CD4-positive, alpha-beta memory T cell (primary cell): ENCODE measurements around the gene MUC2. TPM values are rescaled to one million over a fixed set of nuclear protein-coding genes. Genes with fewer than 3 reads are reported as not detected.

Experiments
- CTCF ChIA-PET: fragments of 350-600 bp; sonication (Branson Sonifier 250); formaldehyde crosslinking; loops from one replicate; lab custom pipeline; 2021; ENCODE audit warnings: inconsistent platforms; ENCODE audit not compliant: partially characterized antibody; lab: Charles Lee
- POLR2A ChIA-PET: fragments of 350-600 bp; sonication (Branson Sonifier 250); formaldehyde crosslinking; loops from one replicate; lab custom pipeline; 2021; ENCODE audit not compliant: partially characterized antibody; lab: Charles Lee
- DNase-seq, 5 donors: peaks; one replicate each; pipeline versions ENCODE4 v3.0.0 to v3.0.0-alpha.2; 2020 to 2022; ENCODE audit warnings: mixed read lengths in 1 of 5
- H3K27ac ChIP-seq: one replicate; pipeline ENCODE4 v1.7.0; 2013; ENCODE audit warnings: low read depth, low read length
- H3K27me3 ChIP-seq: 2 replicates; pipeline ENCODE4 v1.7.0; 2013; ENCODE audit warnings: mild to moderate bottlenecking, low read length, moderate library complexity; ENCODE audit not compliant: insufficient read depth
- H3K36me3 ChIP-seq: 2 replicates; pipeline ENCODE4 v1.7.0; 2013; ENCODE audit warnings: mild to moderate bottlenecking, low read length, moderate library complexity; ENCODE audit not compliant: insufficient read depth
- H3K4me1 ChIP-seq: 2 replicates; pipeline ENCODE4 v1.7.0; 2013; ENCODE audit warnings: mild to moderate bottlenecking, low read length, moderate library complexity; ENCODE audit not compliant: insufficient read depth
- H3K4me3 ChIP-seq, 2 donors: one replicate each; pipeline ENCODE4 v1.7.0; 2013; ENCODE audit warnings: low read length in 2 of 2, mild to moderate bottlenecking in 1 of 2
- H3K9me3 ChIP-seq, 2 donors: one replicate each; pipeline ENCODE4 v1.7.0; 2013; ENCODE audit warnings: low read length in 2 of 2, control low read depth in 1 of 2; ENCODE audit not compliant: control insufficient read depth in 1 of 2
- H3K27ac Mint-ChIP-seq, 7 donors: one replicate each; pipeline ENCODE4 v1.8.0; 2020 to 2021; ENCODE audit warnings: mixed read lengths in 7 of 7, mild to moderate bottlenecking in 6 of 7, inconsistent platforms in 3 of 7, moderate library complexity in 3 of 7
- H3K27me3 Mint-ChIP-seq, 2 donors: one replicate each; pipeline ENCODE4 v1.8.0; 2020 to 2021; ENCODE audit warnings: mixed read lengths in 2 of 2
- H3K36me3 Mint-ChIP-seq, 2 donors: one replicate each; pipeline ENCODE4 v1.8.0; 2020 to 2021; ENCODE audit warnings: mixed read lengths in 2 of 2, inconsistent platforms in 1 of 2, mild to moderate bottlenecking in 1 of 2
- H3K4me1 Mint-ChIP-seq, 4 donors: one replicate each; pipeline ENCODE4 v1.8.0; 2020 to 2021; ENCODE audit warnings: mixed read lengths in 4 of 4, mild to moderate bottlenecking in 1 of 4
- H3K4me3 Mint-ChIP-seq, 8 donors: one replicate each; pipeline ENCODE4 v1.8.0; 2020 to 2021; ENCODE audit warnings: mixed read lengths in 8 of 8, mild to moderate bottlenecking in 7 of 8, moderate library complexity in 6 of 8, inconsistent platforms in 3 of 8
- H3K9me3 Mint-ChIP-seq, 8 donors: one replicate each; pipeline ENCODE4 v1.8.0; 2020 to 2021; ENCODE audit warnings: mixed read lengths in 8 of 8, mild to moderate bottlenecking in 5 of 8, inconsistent platforms in 3 of 8, moderate library complexity in 1 of 8
- intact Hi-C: fragments of 100-400 bp; cut with micrococcal nuclease; formaldehyde crosslinking; loops from one replicate; pipeline ENCODE4 v1.15.1; 2023
- polyA plus RNA-seq, 2 donors: library from polyadenylated mRNA; unstranded; fragments of 300-500 nt; fragmentation: Illumina TruSeq; gene quantifications; one replicate each; pipeline ENCODE4 v1.2.3, GENCODE V29; 2021
- total RNA-seq, 2 experiments: library from RNA; stranded (reverse); gene quantifications; one replicate each; pipeline ENCODE4 v1.2.3, GENCODE V29; 2021

MUC2 gene
- total and polyA plus RNA-seq, 4 experiments from 2014 or later = not detected

DNA sequence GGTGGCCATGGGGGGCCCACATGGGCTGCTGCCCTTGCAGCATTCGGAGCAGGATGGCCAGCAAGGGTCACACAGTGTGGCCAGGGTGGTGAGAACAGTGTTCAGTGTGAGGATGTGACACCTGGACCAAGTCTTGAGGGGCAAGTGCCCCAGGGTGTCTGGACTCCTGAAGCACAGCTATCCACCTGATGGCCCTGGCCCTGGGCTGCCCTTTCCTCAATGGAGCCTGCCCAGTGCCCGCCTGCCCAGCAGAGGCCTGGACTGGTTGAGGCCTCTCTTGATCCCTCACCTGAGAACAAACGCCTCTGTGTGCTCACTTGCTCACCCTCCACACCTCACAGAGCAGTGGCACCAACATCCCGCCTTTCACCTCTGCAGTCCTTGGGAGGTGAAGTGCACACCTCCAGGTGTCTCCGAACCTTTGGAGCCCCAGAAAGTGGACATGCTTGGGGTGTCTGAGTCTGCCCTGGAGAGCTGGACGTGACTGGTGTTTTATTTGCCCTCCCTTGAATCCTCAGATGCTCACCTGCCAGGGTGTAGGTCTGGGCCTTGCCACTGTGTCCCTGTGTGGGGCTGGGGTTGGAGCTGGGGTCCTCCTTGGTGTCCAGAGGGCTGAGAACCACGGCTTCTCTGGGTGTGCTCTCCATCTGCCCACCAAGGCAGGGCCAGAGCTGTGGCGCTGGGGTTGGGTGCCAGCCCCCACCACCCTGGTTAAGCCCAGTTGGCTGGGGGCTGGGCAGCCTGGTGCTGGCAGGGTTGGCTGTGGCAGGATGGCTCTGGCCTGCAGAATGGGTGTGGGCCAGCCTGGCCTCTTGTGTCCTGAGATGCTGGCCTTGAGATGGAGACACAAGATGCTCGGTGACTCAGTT is 3.8 kb upstream of the MUC2 start:
- POLR2A ChIA-PET = no interaction called here
- H3K27me3 ChIP-seq = no peaks in the 10 kb centered on the region
- no peak for DNase-seq
- CTCF ChIA-PET = no interaction called here
- H3K4me1 Mint-ChIP-seq = no peaks in the 10 kb centered on the region
- H3K36me3 ChIP-seq = no peaks in the 10 kb centered on the region
- no peaks in the 10 kb centered on the region for H3K36me3 Mint-ChIP-seq
- H3K27ac ChIP-seq = no peak overlapping the region
- H3K9me3 Mint-ChIP-seq = peaks cover 0 to 3% (median 0%) of the 10 kb centered on the region in 8 donors
- H3K9me3 ChIP-seq = no peaks in the 10 kb centered on the region
- no peak overlapping the region for H3K4me3 Mint-ChIP-seq
- H3K27ac Mint-ChIP-seq = no peak overlapping the region
- no peak overlapping the region for H3K4me3 ChIP-seq
- H3K27me3 Mint-ChIP-seq = peaks cover 3 to 5% of the 10 kb centered on the region in 2 donors
- H3K4me1 ChIP-seq = no peaks in the 10 kb centered on the region
- intact Hi-C loops = no loop called here

- Histone ChIP-seq H3K9me3 (no peaks in the 10 kb centered on the region), H3K36me3 (no peaks in the 10 kb centered on the region), H3K27ac (no peak overlapping the region), H3K27me3 (no peaks in the 10 kb centered on the region), H3K4me1 (no peaks in the 10 kb centered on the region), H3K4me3 (no peak overlapping the region)
- no peaks in the 10 kb centered on the region for H3K36me3 Mint-ChIP-seq
- intact Hi-C loops = no loop called here
- no peak overlapping the region for H3K4me3 Mint-ChIP-seq
- peaks cover 0 to 3% (median 0%) of the 10 kb centered on the region in 8 donors for H3K9me3 Mint-ChIP-seq
- no peak overlapping the region for H3K27ac Mint-ChIP-seq
- DNase-seq = no peak
- ChIA-PET CTCF (no interaction called here), POLR2A (no interaction called here)
- peaks cover 2 to 3% of the 10 kb centered on the region in 2 donors for H3K27me3 Mint-ChIP-seq
- no peaks in the 10 kb centered on the region for H3K4me1 Mint-ChIP-seq
Observed at GRCh38 chr11:1071571-1072115, 3.0 kb upstream of the MUC2 start.

DNA sequence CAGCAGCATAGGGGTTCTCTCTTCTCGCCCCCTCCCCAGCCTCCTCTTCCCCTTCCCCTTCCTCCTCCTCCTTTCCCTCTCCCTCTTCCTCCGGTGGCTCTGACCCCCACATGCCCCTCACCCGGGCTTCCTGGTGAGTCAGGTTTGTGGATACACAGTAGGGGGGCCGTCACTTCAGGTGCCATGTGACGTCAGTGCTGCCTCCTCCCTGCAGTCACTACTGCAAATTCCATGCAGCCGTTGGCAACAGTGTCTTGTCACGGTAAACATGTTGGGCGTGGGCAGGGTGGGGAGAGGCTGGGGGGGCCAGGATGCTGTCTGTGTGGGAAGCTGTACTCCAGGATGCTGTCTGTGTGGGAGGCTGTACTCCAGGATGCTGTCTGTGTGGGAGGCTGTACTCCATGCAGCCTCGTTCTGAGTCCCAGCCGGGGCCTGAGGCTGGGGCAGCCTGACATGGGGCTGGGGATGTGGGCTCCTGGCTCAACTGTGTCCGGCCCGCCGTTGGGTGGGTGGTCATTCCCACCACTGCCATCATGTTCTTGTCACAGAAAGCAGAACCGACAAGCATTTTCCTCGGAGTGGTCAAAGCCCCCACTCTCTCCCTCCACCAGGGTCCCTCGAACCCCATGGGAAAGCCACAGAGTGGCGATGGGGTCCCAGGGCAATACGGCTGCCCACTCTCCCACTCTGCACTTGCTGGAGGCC is 2.4 kb upstream of the MUC2 start:
- Histone ChIP-seq H3K9me3 (no peaks in the 10 kb centered on the region), H3K4me1 (no peaks in the 10 kb centered on the region), H3K4me3 (no peak overlapping the region), H3K27ac (no peak overlapping the region), H3K36me3 (no peaks in the 10 kb centered on the region), H3K27me3 (no peaks in the 10 kb centered on the region)
- ChIA-PET POLR2A (no interaction called here), CTCF (no interaction called here)
- Mint-ChIP-seq H3K27me3 (peaks cover 1 to 3% of the 10 kb centered on the region in 2 donors), H3K9me3 (peaks cover 0 to 3% (median 0%) of the 10 kb centered on the region in 8 donors), H3K36me3 (no peaks in the 10 kb centered on the region), H3K4me3 (no peak overlapping the region), H3K4me1 (no peaks in the 10 kb centered on the region), H3K27ac (no peak overlapping the region)
- no peak for DNase-seq
- intact Hi-C loops = no loop called here

DNA sequence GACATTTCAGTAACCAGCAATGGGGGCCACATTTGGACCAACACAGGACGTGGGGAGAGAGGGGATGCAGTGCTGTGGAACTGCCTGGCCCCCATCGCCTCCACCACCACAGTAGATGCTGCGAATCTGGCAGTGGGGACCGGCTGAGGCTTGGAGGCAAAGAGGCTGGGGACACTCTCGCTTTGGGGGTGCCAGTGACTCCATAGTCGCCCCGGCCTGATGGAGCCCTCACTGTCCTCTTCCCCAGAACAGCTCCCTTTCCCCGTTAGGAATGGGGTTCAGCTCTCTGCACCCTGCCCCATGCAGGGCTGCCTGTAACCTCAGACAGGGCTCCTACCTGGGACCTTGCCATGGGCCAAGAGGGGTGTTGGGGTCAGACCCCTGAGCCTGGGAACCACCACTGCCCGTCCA is 1.8 kb upstream of the MUC2 start:
- Mint-ChIP-seq H3K4me1 (no peaks in the 10 kb centered on the region), H3K4me3 (no peak overlapping the region), H3K36me3 (no peaks in the 10 kb centered on the region), H3K27ac (no peak overlapping the region), H3K9me3 (peaks cover 0 to 3% (median 0%) of the 10 kb centered on the region in 8 donors), H3K27me3 (peaks cover 1 to 3% of the 10 kb centered on the region in 2 donors)
- no peak for DNase-seq
- ChIA-PET CTCF (no interaction called here), POLR2A (no interaction called here)
- intact Hi-C loops = no loop called here
- no peaks in the 10 kb centered on the region for H3K36me3 ChIP-seq
- no peaks in the 10 kb centered on the region for H3K4me1 ChIP-seq
- no peaks in the 10 kb centered on the region for H3K9me3 ChIP-seq
- H3K27me3 ChIP-seq = no peaks in the 10 kb centered on the region
- H3K4me3 ChIP-seq = no peak overlapping the region
- no peak overlapping the region for H3K27ac ChIP-seq

GRCh38 chr11:1073261-1073724 is 1.4 kb upstream of the MUC2 start:
- Histone ChIP-seq H3K4me1 (no peaks in the 10 kb centered on the region), H3K27me3 (no peaks in the 10 kb centered on the region), H3K9me3 (no peaks in the 10 kb centered on the region), H3K36me3 (no peaks in the 10 kb centered on the region), H3K27ac (no peak overlapping the region), H3K4me3 (no peak overlapping the region)
- no peaks in the 10 kb centered on the region for H3K4me1 Mint-ChIP-seq
- peaks cover 0 to 3% (median 0%) of the 10 kb centered on the region in 8 donors for H3K9me3 Mint-ChIP-seq
- H3K27me3 Mint-ChIP-seq = peaks cover 1% of the 10 kb centered on the region in 2 donors
- CTCF ChIA-PET = no interaction called here
- intact Hi-C loops = no loop called here
- POLR2A ChIA-PET = no interaction called here
- H3K4me3 Mint-ChIP-seq = no peak overlapping the region
- DNase-seq = no peak
- no peaks in the 10 kb centered on the region for H3K36me3 Mint-ChIP-seq
- H3K27ac Mint-ChIP-seq = no peak overlapping the region

DNA sequence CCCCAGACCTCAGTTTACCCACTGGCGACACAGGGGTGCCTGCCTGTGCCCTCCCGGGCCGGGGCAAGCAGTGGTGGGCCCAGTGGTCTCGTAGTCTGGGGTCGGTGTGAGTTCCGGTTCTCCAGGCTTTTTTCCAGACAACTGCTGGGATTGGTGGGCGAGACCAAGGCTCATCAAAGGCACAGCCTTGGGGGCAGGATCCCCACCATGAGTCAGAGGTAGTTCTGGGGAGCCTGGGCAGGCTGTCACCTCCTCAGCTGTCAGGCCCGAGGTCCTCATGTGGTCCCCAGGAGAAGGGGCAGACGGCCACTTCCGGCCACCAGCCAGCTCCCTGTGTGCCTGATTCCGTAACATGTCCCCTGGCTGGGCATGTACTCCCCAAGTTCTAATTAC is 827 bp upstream of the MUC2 start:
- Mint-ChIP-seq H3K27me3 (peaks cover 1% of the 10 kb centered on the region in 2 donors), H3K36me3 (no peaks in the 10 kb centered on the region), H3K4me1 (no peaks in the 10 kb centered on the region), H3K4me3 (no peak overlapping the region), H3K27ac (no peak overlapping the region), H3K9me3 (peaks cover 0 to 3% (median 0%) of the 10 kb centered on the region in 8 donors)
- Histone ChIP-seq H3K9me3 (no peaks in the 10 kb centered on the region), H3K27me3 (no peaks in the 10 kb centered on the region), H3K4me3 (no peak overlapping the region), H3K4me1 (no peaks in the 10 kb centered on the region), H3K36me3 (no peaks in the 10 kb centered on the region), H3K27ac (no peak overlapping the region)
- no peak for DNase-seq
- ChIA-PET CTCF (no interaction called here), POLR2A (no interaction called here)
- intact Hi-C loops = no loop called here

- Mint-ChIP-seq H3K4me1 (no peaks in the 10 kb centered on the region), H3K4me3 (peak overlapping the region in 1 of 8 donors; percentile 51), H3K9me3 (peaks cover 0 to 3% (median 0%) of the 10 kb centered on the region in 8 donors), H3K27ac (no peak overlapping the region), H3K27me3 (peaks cover 1% of the 10 kb centered on the region in 2 donors), H3K36me3 (no peaks in the 10 kb centered on the region)
- CTCF ChIA-PET = no interaction called here
- POLR2A ChIA-PET = no interaction called here
- H3K36me3 ChIP-seq = no peaks in the 10 kb centered on the region
- no peak for DNase-seq
- H3K27me3 ChIP-seq = no peaks in the 10 kb centered on the region
- H3K4me3 ChIP-seq = no peak overlapping the region
- intact Hi-C loops = no loop called here
- no peak overlapping the region for H3K27ac ChIP-seq
- no peaks in the 10 kb centered on the region for H3K9me3 ChIP-seq
- no peaks in the 10 kb centered on the region for H3K4me1 ChIP-seq
Observed at GRCh38 chr11:1075341-1075911, 752 bp downstream of the MUC2 start.
